ENCODE results near the gene ELL.

The ELL gene

DNA sequence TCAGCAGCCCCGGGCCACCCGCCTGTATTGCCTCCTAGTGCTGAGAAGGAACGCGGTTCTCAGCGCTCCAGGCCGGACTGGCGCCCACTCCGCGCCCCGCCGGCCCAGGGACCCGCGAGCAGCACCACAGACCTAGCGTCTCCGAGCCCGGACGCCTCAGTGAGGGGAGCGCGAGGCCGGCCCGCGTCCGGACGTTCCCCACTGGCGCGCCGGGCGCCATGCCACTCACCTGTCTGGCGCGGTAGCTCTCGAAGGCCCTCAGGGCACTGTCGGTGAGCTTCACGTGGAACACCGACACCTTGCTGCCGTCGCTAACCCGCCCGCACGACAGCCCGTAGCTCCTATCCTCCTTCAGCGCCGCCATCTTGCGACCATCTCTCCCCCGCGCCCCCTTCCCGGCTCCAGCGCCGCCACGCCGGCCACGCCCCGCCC, at the start of gene ELL:
Gene ELL (minus strand): TSS at position 379 of the 432 bp plus-strand sequence. CDS start 15 bp downstream, at position 364.
- H3K9me3 ChIP-seq (ENCODE audit: control insufficient read depth, low read depth, low read length), result no peaks in the 10 kb centered on the region
- H3K36me3 ChIP-seq (ENCODE audit: control insufficient read depth, low read depth, low read length), result no peaks in the 10 kb centered on the region
- no peak within 1 kb of the TSS for H3K27ac ChIP-seq (ENCODE audit: low read length)
- peak within 1 kb of the TSS; percentile 73 for H3K9ac ChIP-seq (ENCODE audit: low read length)
- peaks cover 4% of the 10 kb centered on the region for H3K4me1 ChIP-seq (ENCODE audit: control insufficient read depth, low read depth, low read length)
- peak within 1 kb of the TSS; percentile 92 for H3K4me3 ChIP-seq (ENCODE audit: low read length)
- peaks cover 4% of the 10 kb centered on the region for H3K27me3 ChIP-seq (ENCODE audit: control insufficient read depth, insufficient read depth, low read length)

DNA sequence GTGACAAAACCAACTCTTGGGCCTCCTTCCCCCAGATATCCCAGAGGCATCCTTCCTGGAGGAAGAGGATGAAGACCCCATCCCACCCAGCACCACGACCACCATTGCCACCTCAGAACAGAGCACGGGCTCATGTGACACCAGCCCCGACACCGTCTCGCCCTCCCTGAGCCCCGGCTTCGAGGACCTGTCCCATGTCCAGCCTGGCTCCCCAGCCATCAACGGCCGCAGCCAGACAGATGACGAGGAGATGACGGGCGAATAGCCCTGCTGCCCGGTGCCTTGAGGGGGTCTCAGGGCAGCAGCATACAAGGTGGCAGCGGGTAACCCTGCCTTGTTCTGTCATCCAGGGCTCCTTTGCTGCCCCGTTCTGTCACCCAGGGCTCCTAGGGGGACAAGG, 46.5 kb upstream of the ELL start:
- Histone ChIP-seq H3K9me3 (ENCODE audit: control insufficient read depth, low read depth, low read length) (no peaks in the 10 kb centered on the region), H3K36me3 (ENCODE audit: control insufficient read depth, low read depth, low read length) (peaks cover 51% of the 10 kb centered on the region), H3K4me3 (ENCODE audit: low read length) (no peak overlapping the region), H3K27me3 (ENCODE audit: control insufficient read depth, insufficient read depth, low read length) (no peaks in the 10 kb centered on the region), H3K4me1 (ENCODE audit: control insufficient read depth, low read depth, low read length) (no peaks in the 10 kb centered on the region), H3K27ac (ENCODE audit: low read length) (no peak overlapping the region), H3K9ac (ENCODE audit: low read length) (no peak overlapping the region)

GRCh38 chr19:18566953-18567352, 45.1 kb upstream of the ELL start:
- Histone ChIP-seq H3K36me3 (ENCODE audit: control insufficient read depth, low read depth, low read length) (peaks cover 59% of the 10 kb centered on the region), H3K27me3 (ENCODE audit: control insufficient read depth, insufficient read depth, low read length) (no peaks in the 10 kb centered on the region)

GRCh38 chr19:18562086-18562485, 40.2 kb upstream of the ELL start:
- no peak overlapping the region for H3K4me3 ChIP-seq (ENCODE audit: low read length)
- H3K27me3 ChIP-seq (ENCODE audit: control insufficient read depth, insufficient read depth, low read length), result no peaks in the 10 kb centered on the region
- H3K36me3 ChIP-seq (ENCODE audit: control insufficient read depth, low read depth, low read length), result peaks cover 41% of the 10 kb centered on the region
- H3K27ac ChIP-seq (ENCODE audit: low read length), result no peak overlapping the region
- peaks cover 4% of the 10 kb centered on the region for H3K4me1 ChIP-seq (ENCODE audit: control insufficient read depth, low read depth, low read length)
- H3K9ac ChIP-seq (ENCODE audit: low read length), result no peak overlapping the region
- H3K9me3 ChIP-seq (ENCODE audit: control insufficient read depth, low read depth, low read length), result no peaks in the 10 kb centered on the region

More at GRCh38 chr19:18566953-18567352, 45.1 kb upstream of the ELL start:
- no peak overlapping the region for H3K4me3 ChIP-seq (ENCODE audit: low read length)
- no peak overlapping the region for H3K9ac ChIP-seq (ENCODE audit: low read length)
- no peaks in the 10 kb centered on the region for H3K4me1 ChIP-seq (ENCODE audit: control insufficient read depth, low read depth, low read length)
- H3K9me3 ChIP-seq (ENCODE audit: control insufficient read depth, low read depth, low read length), result no peaks in the 10 kb centered on the region
- no peak overlapping the region for H3K27ac ChIP-seq (ENCODE audit: low read length)

DNA sequence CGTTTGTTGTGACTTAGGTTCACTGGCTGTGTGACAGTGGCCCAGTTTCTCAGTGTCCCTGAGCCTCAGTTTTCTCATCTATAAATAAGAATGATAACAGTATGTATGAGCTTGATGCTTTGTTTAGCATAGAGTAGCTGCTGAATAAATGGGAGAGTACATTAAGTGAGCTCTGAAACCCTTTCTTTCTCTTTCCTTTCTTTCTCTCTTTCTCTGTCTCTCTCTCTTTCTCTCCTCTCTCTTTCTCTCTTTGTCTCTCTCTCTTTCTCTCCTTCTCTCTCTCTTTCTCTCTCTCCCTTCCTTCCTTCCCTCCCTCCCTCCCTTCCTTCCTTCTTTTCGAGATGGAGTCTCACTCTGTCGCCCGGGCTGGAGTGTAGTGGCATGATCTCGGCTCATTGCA, 37.8 kb upstream of the ELL start:
- Histone ChIP-seq H3K36me3 (ENCODE audit: control insufficient read depth, low read depth, low read length) (peaks cover 22% of the 10 kb centered on the region), H3K27me3 (ENCODE audit: control insufficient read depth, insufficient read depth, low read length) (no peaks in the 10 kb centered on the region), H3K4me1 (ENCODE audit: control insufficient read depth, low read depth, low read length) (peaks cover 4% of the 10 kb centered on the region), H3K9ac (ENCODE audit: low read length) (no peak overlapping the region), H3K9me3 (ENCODE audit: control insufficient read depth, low read depth, low read length) (no peaks in the 10 kb centered on the region), H3K27ac (ENCODE audit: low read length) (no peak overlapping the region), H3K4me3 (ENCODE audit: low read length) (no peak overlapping the region)

DNA sequence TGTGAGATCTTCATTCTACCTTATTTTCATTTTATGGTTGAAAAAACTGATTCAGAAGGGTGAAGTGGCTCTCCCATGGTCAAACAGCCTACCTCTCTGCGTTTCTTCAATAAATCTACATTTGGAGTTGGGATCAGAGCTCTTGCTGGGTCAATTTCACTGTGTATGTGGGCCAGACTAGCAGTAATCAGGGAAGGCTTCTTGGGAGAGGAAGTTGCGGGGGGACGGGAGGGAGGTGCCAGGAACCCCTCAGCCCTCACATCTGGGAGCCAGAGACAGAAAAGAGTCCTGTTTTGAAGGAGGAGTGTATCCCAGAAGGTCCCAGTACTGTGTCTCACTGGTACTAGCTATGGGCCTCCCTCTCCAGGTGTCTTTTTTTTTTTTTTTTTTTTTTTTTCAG, 36.7 kb upstream of the ELL start:
- Histone ChIP-seq H3K9me3 (ENCODE audit: control insufficient read depth, low read depth, low read length) (no peaks in the 10 kb centered on the region), H3K27ac (ENCODE audit: low read length) (no peak overlapping the region), H3K4me3 (ENCODE audit: low read length) (peak overlapping the region; percentile 81), H3K4me1 (ENCODE audit: control insufficient read depth, low read depth, low read length) (peaks cover 4% of the 10 kb centered on the region), H3K36me3 (ENCODE audit: control insufficient read depth, low read depth, low read length) (peaks cover 17% of the 10 kb centered on the region), H3K27me3 (ENCODE audit: control insufficient read depth, insufficient read depth, low read length) (no peaks in the 10 kb centered on the region), H3K9ac (ENCODE audit: low read length) (peak overlapping the region; percentile 63)

GRCh38 chr19:18558202-18558555, 36.3 kb upstream of the ELL start:
- Histone ChIP-seq H3K4me3 (ENCODE audit: low read length) (peak overlapping the region; percentile 81), H3K27ac (ENCODE audit: low read length) (no peak overlapping the region), H3K9ac (ENCODE audit: low read length) (peak overlapping the region; percentile 63)

GRCh38 chr19:18557411-18558201, 35.7 kb upstream of the ELL start, which contains the start of gene KXD1:
Gene KXD1, plus strand, starts transcription at chr19:18557870. Its CDS starts 4,187 bp downstream, at chr19:18562057.
- Histone ChIP-seq H3K4me3 (ENCODE audit: low read length) (peak within 1 kb of the TSS; percentile 81), H3K4me1 (ENCODE audit: control insufficient read depth, low read depth, low read length) (peaks cover 4% of the 10 kb centered on the region), H3K9ac (ENCODE audit: low read length) (peak within 1 kb of the TSS; percentile 63), H3K27ac (ENCODE audit: low read length) (no peak within 1 kb of the TSS), H3K9me3 (ENCODE audit: control insufficient read depth, low read depth, low read length) (no peaks in the 10 kb centered on the region), H3K36me3 (ENCODE audit: control insufficient read depth, low read depth, low read length) (peaks cover 10% of the 10 kb centered on the region), H3K27me3 (ENCODE audit: control insufficient read depth, insufficient read depth, low read length) (no peaks in the 10 kb centered on the region)

More at GRCh38 chr19:18558202-18558555, 36.3 kb upstream of the ELL start:
- Histone ChIP-seq H3K4me1 (ENCODE audit: control insufficient read depth, low read depth, low read length) (peaks cover 4% of the 10 kb centered on the region), H3K9me3 (ENCODE audit: control insufficient read depth, low read depth, low read length) (no peaks in the 10 kb centered on the region), H3K36me3 (ENCODE audit: control insufficient read depth, low read depth, low read length) (peaks cover 16% of the 10 kb centered on the region), H3K27me3 (ENCODE audit: control insufficient read depth, insufficient read depth, low read length) (no peaks in the 10 kb centered on the region)

- Histone ChIP-seq H3K27me3 (ENCODE audit: control insufficient read depth, insufficient read depth, low read length) (no peaks in the 10 kb centered on the region), H3K4me1 (ENCODE audit: control insufficient read depth, low read depth, low read length) (no peaks in the 10 kb centered on the region), H3K4me3 (ENCODE audit: low read length) (no peak overlapping the region), H3K9ac (ENCODE audit: low read length) (no peak overlapping the region), H3K36me3 (ENCODE audit: control insufficient read depth, low read depth, low read length) (no peaks in the 10 kb centered on the region), H3K27ac (ENCODE audit: low read length) (no peak overlapping the region), H3K9me3 (ENCODE audit: control insufficient read depth, low read depth, low read length) (no peaks in the 10 kb centered on the region)
Measured at GRCh38 chr19:18551631-18552030, 29.8 kb upstream of the ELL start.

DNA sequence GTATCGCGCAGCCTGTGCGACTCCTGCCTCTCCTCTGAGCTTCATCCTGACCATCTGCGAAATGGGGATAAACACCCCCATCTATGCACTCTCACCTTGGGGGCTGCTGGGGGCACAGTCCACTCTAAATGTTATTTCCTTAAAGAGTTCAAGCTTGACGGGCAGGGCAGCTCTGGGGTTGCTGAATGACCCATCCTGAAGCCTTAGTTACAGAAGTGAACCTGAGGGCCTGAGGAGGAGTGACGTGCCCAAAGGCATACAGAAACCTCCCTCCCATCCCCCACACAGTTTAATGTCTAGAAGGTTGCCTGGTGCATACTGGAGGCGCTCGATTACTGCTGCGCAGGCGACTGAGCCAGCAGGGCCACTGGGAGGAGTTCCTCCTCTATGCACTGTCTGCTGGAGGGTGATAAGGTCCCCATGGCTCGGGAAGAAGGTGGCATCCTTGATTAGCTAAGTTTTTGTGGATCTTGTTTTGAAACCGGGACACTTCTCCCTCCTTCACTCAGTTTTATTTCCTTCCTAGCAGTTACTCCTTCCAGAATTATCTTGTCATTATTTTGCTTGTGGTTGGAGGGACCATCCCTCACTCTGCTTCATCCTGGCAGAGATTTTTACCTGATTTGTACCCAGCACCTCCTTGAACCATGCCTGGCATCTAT, 22.1 kb upstream of the ELL start:
- peaks cover 6% of the 10 kb centered on the region for H3K4me1 ChIP-seq (ENCODE audit: control insufficient read depth, low read depth, low read length)
- H3K4me3 ChIP-seq (ENCODE audit: low read length), result peak overlapping the region; percentile 63
- H3K9ac ChIP-seq (ENCODE audit: low read length), result no peak overlapping the region
- H3K36me3 ChIP-seq (ENCODE audit: control insufficient read depth, low read depth, low read length), result peaks cover 20% of the 10 kb centered on the region
- H3K27me3 ChIP-seq (ENCODE audit: control insufficient read depth, insufficient read depth, low read length), result no peaks in the 10 kb centered on the region
- H3K9me3 ChIP-seq (ENCODE audit: control insufficient read depth, low read depth, low read length), result no peaks in the 10 kb centered on the region
- no peak overlapping the region for H3K27ac ChIP-seq (ENCODE audit: low read length)

DNA sequence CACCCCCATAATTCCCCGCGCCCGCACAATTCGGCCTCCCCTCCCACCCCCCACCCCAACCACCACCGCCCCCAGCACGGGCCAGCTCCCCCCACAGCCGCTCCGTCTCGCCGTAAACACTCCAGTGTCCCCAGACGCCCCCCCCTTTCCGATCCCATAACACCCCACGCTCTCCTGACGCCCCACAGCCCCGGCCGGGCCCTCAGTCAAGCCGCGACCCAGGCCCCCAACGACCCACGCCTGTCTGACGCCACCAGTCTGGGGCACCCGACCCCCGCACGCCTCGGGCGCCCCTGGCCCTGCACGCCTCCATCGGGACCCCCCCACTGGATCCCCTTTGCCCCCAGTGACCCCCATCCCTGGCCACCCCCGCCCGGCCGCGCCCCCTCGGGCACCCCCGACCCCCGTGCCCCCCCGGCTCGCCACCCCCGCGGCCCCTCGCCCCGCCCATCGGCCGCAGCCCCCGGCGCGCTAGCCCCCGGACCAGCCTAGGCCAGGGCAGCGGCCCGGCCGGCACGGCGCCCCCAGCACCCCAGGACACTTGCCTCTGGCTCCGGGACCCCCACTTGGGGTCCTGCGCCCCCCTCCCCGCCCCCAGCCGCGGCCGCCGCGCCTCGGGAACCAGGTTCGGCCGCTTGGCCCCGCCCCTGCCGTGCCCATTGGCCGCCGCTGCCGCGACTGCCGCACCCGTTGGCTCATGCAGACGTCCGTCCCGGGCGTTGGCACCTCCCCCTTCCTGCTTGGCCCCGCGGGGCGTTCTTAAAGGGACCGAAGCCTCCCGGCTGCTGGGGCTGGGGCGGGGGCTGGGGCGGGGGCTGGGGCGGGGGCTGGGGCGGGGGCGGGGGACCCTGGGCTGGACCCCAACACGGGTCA, 21.3 kb upstream of the ELL start, which contains the start of gene FKBP8:
Gene FKBP8 (minus strand): TSS at position 633 of the 873 bp plus-strand sequence. CDS start 1,603 bp downstream, outside the sequence.
- no peak within 1 kb of the TSS for H3K27ac ChIP-seq (ENCODE audit: low read length)
- H3K4me1 ChIP-seq (ENCODE audit: control insufficient read depth, low read depth, low read length), result peaks cover 6% of the 10 kb centered on the region
- no peaks in the 10 kb centered on the region for H3K9me3 ChIP-seq (ENCODE audit: control insufficient read depth, low read depth, low read length)
- no peak within 1 kb of the TSS for H3K9ac ChIP-seq (ENCODE audit: low read length)
- H3K36me3 ChIP-seq (ENCODE audit: control insufficient read depth, low read depth, low read length), result peaks cover 20% of the 10 kb centered on the region
- no peaks in the 10 kb centered on the region for H3K27me3 ChIP-seq (ENCODE audit: control insufficient read depth, insufficient read depth, low read length)
- peak within 1 kb of the TSS; percentile 63 for H3K4me3 ChIP-seq (ENCODE audit: low read length)
